ENCODE measurements around the gene SPANXN4.

Gene SPANXN4, protein sequence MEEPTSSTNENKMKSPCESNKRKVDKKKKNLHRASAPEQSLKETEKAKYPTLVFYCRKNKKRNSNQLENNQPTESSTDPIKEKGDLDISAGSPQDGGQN

DNA sequence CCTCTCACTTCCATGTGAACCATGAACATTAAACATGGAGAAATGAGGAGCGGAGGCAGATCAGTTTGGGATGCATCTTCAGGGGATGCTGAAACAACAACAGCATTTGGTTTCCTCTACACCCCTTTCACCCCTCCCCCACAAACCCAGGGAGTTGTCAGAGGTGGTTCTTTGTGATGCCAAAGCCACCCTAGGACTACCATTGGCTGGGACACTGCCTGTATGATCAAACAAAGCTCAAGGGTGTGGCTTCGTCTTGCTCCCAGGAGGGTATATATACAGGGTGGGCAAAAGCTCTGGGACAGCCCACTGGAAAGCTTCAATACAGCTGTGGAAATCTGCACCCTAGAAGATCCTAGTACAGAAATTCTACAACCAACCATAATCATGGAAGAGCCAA, at the start of gene SPANXN4:
Gene SPANXN4, plus strand, starts transcription at position 301 of the 400 bp plus-strand sequence. Its CDS starts 87 bp downstream, at position 388.
- no peak for DNase-seq

DNA sequence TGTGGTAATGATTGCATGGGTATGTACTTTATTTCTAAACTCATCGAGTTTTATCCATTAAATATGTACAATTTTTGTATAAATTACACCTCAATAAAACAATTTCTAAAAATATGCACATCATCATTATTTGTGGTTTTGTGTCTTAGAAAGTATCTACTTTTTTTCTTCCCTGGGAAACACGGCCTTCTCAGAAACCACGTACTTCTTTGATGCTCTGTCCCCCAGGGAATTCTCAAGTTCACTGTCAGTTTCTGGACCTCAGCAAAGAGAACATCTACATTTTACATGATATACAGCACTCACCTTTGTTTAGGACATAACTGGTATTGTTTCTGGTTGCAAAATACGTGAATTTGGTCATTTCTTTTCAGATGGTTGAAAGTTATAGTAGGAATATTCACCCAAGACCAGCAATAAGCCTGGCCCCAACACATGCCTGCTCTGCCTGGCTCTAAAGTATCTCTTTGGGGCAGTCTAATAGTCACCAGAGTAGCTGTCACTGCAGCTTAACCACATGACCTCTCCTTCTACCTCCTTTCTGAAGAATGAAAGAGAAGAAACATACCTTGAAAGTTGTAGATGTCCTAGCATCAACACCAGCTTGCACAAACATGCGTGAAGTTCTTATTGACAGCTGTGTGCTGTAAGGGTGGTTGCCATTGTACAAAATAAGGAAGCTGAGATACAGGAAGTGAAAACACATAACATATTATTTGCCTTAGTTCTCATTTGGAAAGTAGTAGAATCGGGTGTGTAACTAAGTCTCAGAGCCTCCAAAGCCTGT, 48.4 kb upstream of the SPANXN4 start:
- DNase-seq, result no peak

DNA sequence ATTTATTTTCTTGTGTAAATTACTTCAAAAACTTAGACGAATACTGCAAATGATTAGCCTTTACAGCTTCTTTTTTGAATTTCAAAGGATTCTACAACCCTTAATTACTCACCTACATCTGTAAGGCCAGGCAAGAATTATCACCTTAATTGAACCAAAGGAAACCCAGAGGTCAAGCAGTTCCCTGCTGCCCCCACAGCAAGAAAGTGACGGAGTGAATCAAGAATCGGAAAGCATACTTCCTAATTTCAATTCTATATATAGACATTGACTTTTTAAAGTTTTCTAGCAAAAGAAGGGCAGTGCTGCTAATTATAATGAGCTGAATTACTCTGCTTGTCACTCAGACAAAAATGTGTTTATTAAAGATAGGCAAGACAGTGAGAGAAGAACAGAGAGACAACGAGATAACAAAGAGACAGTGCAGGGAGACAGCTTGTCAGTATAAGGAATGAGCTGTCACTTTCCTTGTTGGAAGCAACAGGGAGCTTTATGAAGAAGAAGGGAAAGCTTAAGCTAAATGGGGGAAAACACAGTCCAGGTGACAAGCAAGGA, 47.5 kb upstream of the SPANXN4 start:
- no peak for DNase-seq

DNA sequence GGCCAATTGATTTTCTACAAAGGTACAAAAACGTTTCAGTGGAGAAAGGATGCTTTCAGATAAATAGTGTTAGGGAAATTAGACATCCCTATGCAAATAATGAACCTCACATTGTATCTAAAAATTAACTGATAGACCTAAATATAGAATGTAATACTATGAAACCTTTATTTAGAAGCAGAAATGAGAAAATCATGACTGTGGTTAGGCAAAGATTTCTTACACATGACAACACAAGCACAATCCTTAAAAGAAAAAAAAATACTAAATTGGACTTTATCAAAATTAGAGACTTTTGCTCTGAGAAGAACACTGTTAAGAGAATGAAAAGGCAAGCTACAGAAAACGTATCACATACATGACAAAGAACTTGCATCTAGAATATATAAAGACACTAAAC, 43.0 kb upstream of the SPANXN4 start:
- DNase-seq, result no peak

DNA sequence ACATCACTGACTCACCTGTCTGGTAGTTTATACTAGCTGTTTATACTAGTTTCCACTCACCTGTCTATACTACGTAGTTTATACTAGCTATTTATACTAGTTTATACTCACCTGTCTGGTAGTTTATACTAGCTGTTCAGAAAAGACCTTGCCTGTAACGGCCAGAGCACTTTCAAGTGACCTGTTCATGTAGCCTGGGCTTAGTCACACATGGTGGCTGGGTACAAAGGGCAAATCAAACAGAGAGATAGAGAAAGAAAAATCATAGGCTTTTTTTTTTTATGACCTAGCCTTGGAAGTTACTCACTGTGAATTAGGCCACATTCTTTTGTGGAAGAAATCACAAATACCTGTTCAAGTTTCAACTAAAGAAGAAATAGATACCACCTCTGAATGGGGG, 30.7 kb upstream of the SPANXN4 start:
- no peak for DNase-seq

DNA sequence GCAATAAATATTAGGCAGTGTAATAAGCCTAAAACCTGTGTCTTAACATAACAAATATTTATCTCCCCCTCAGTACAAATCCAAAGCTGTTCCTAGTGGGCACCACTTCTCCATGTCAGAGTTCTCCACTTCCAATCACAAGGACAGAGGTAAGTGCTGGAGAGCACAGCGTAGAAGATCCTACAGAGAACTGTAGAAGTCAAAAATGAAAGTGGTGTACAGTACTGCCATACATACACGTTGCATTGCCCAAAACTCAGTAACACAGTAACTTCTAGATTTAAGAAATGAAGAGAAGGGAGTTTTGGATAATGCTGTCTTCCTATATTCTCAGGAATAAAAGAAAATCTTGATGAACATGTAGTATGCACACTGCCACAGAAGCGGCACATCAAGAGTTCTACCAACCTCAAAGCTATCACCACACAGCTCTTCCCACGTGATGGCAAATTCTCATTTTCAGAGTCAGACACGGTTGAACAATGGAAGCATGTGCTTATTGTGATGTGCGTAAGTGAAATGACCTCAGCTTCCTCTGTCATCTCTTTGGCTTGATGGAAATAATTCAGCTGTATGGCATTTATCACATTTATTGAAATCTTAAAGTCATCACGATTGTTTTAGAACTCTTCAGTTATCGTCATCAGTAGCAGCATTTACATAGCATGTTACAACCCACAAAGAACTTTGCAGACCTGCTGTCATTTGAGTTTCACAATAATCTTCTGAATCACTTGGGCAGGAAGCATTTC, 27.1 kb upstream of the SPANXN4 start:
- no peak for DNase-seq

DNA sequence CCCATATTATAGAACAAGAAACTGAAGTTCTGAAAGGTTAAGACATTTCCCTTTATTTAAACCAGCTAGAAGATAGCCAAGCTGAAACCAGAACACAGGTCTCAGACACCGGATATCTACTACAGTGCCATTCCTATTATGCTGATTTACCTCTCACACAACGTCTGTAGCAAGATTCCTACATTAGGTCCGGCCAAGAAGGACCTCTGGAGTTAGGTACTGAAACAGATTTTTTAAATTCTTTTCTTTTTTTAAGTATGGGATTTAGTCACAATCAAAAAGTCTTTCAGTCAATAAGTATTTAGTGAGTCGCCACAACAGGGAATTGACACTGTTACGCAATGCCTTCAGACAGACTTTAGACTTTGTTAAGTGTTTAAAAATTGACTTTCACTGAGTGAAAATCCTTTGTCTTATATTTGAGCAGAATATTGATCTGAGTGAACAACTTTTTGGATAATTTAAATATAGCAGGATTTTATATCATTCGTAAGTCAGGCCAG, 26.5 kb upstream of the SPANXN4 start:
- no peak for DNase-seq

DNA sequence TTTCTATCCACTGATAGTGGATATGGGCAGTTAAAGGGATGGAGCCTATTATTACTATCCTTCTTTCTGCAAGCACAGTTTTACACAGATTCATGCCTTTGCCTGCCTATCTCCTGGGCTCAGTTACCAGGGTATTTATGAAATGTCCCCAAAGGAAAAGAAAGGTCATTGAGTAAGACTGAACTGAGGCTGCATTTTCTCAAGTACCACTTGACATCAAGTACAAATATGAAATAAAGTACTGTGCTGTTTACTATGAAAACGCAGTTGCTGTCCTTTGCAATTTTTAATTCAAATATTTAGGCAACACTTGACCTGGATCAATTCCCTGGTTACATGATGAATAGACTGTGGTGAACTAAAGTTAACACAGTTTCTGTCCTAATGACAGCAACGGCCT, 23.5 kb upstream of the SPANXN4 start:
- no peak for DNase-seq

DNA sequence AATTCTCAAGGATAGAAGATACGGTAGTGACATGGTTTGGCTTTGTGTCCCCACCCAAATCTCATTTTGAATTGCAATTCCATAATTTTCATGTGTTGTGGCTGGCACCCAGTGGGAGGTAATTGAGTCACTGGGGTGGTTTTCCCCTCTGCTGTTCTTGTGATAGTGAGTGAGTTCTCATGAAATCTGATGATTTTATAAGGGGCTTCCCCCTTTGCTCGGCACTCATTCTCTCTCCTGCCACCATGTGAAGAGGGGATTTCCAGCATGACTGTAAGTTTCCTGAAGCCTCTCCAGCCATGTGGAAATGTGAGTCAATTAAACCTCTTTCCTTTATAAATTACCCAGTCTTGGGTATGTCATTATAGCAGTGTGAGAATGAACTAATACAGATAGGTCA, 8.5 kb upstream of the SPANXN4 start:
- no peak for DNase-seq

DNA sequence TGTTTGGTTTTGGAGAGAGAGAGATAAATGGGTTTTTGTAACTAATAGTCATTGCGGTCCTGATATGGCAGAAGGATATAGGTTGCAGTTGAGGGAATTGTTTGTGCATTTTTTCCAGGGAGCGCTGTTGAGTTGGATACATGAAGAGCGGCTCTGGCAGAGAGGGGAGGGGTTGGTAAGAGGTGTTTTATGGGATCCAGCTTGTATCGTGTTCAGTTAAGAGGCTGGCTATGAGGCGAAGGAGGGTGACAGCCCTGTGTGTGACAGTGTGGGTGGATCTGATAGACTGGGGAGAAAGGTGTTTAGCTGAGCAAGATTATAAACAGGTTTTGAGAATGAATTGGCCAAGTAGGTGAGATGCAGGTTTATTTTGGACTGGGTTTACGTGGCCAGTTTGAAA, 1.5 kb downstream of the SPANXN4 start:
- no peak for DNase-seq

DNA sequence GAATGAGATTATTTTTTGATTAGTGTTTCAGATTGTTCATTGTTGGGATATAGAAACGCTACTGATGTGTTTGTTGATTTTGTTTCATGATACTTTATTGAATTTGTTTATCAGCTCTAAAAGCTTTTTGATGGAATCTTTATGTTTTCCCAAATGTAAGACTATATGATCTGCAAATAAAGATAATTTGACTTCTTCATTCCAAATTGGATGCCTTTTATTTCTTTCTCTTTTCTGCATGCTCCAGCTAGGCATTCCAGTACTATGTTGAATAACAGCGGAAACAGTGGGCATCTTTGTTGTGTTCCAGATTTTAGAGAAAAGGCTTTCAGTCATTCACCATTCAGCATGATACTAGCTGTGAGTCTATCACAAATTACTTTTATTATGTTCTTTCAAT, 21.8 kb downstream of the SPANXN4 start:
- no peak for DNase-seq

DNA sequence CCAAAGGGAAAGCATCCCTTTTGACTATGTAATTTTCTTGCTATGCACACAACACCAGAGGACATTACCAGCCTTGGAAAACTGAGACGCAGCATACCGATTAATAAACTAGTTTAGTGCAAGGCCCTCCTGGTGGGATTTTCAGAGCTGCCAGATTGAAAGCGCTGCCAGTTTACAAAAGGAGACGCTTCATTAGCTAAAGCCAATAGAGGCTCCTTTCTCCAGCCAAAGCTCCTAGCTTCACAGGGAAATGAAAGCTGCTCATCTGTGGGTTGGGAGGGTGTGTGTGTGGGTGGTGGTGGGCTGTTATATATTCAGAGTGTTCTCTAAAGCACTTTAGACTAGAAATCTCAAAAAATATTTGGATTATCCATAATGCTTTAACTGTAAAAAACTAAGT, 32.4 kb downstream of the SPANXN4 start:
- peak; percentile 77 for DNase-seq

DNA sequence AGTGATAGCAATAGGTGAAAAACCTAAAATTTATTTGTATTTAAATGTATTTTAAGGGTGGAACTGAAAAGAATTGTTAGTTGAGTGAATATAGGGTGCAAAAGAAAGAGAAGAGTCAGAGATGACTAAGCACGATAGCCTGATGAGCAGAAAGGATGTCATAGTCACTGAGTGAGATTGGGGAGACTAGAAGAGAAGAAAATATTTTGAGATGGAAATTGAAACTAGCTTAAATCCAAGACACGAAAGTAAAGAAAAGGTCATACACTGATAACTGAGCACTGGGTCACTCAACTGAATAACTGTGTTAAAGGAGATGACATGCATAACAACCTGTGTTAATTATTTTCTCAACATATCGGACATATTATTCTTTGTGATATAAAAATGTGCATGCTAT, 55.5 kb downstream of the SPANXN4 start:
- DNase-seq, result no peak

DNA sequence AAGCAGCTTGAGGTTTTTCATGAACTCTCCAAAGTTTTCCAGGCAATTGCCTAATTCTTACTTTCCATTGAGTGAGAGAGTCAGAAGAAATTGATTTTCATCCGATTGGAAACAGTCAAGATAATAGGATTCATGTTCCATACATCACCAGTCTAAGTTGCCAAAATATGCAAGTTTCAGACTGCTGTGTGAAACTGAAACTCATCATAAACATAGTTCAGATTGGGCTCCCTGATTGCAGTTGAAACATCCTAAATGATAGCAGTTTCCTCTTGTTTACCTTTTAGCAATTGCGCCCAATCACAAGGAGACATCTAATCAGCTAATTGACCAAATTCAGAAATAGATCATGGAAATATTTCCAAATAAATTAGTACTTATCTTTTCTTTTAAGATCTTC, 56.8 kb downstream of the SPANXN4 start:
- DNase-seq, result no peak

All from NCI-H1694 treated with DMSO at 0.1 percent for 48 hours (cell line).